NK-92 (cell line): ENCODE measurements around the gene COPG2.
"Not testable (repeated sequence)": the region's sequence is repeated elsewhere in the genome, so short reads cannot be mapped to it uniquely, and the experiment has no call there.

Experiments used
- DNase-seq: peaks from one replicate; lab custom pipeline; 2025; ENCODE audit not compliant: unreplicated experiment; lab: John Stamatoyannopoulos, UW

Gene COPG2

GRCh38 chr7:130668258-130669084 is at the start of gene COPG2:
COPG2 (minus strand) TSS chr7:130668748; CDS start chr7:130668668, 80 bp downstream.
- DNase-seq = no peak

GRCh38 chr7:130712416-130712815 is 43.9 kb upstream of the COPG2 start:
- no peak for DNase-seq

GRCh38 chr7:130708766-130709165 is 40.2 kb upstream of the COPG2 start:
- no peak for DNase-seq

- no peak for DNase-seq
Measured at GRCh38 chr7:130708001-130708400, 39.5 kb upstream of the COPG2 start.

- DNase-seq = no peak
Measured at GRCh38 chr7:130703851-130704250, 35.3 kb upstream of the COPG2 start.

GRCh38 chr7:130701650-130702049 is 33.1 kb upstream of the COPG2 start:
- no peak for DNase-seq

GRCh38 chr7:130700760-130701159 is 32.2 kb upstream of the COPG2 start:
- DNase-seq = no peak

- DNase-seq = no peak
Measured at GRCh38 chr7:130699686-130700085, 31.1 kb upstream of the COPG2 start.

GRCh38 chr7:130697820-130698219 is 29.3 kb upstream of the COPG2 start:
- no peak for DNase-seq

GRCh38 chr7:130695840-130696239 is 27.3 kb upstream of the COPG2 start:
- DNase-seq = no peak

- not testable (repeated sequence) for DNase-seq
Measured at GRCh38 chr7:130692396-130692795, 23.8 kb upstream of the COPG2 start.

- DNase-seq = no peak
Measured at GRCh38 chr7:130689683-130690082, 21.1 kb upstream of the COPG2 start.

GRCh38 chr7:130683026-130683425 is 14.5 kb upstream of the COPG2 start:
- DNase-seq = no peak

- DNase-seq = no peak
Measured at GRCh38 chr7:130674456-130674855, 5.9 kb upstream of the COPG2 start.

GRCh38 chr7:130673066-130673465 is 4.5 kb upstream of the COPG2 start:
- DNase-seq = no peak

GRCh38 chr7:130672146-130672545 is 3.6 kb upstream of the COPG2 start:
- no peak for DNase-seq

GRCh38 chr7:130669085-130669700 is 645 bp upstream of the COPG2 start:
- DNase-seq = no peak

GRCh38 chr7:130667593-130668257 is 823 bp downstream of the COPG2 start:
- DNase-seq = no peak

- DNase-seq = no peak
Measured at GRCh38 chr7:130662426-130662825, 6.1 kb downstream of the COPG2 start.

- DNase-seq = no peak
Measured at GRCh38 chr7:130655286-130655685, 13.3 kb downstream of the COPG2 start.

GRCh38 chr7:130654850-130655249 is 13.7 kb downstream of the COPG2 start:
- DNase-seq = no peak

GRCh38 chr7:130650611-130651120 is 17.9 kb downstream of the COPG2 start:
- no peak for DNase-seq
